Spleen (tissue), 7 donors: Measurements from ENCODE around the gene RBAK.

Experiments used
- CTCF ChIP-seq, 11 experiments: fragments of 200-600 bp in 7 of 11; fragments of 450-650 bp in 4 of 11; sonication (generic) in 4 of 11; IDR thresholded peaks in 8 of 11; conservative IDR thresholded peaks in 3 of 11; 1 replicate in 7 of 11; 2 replicates in 4 of 11; pipeline versions ENCODE4 v1.4.0 to v1.8.0; 2016 to 2021; ENCODE audit warnings: antibody characterized with exemption in 11 of 11, inconsistent platforms in 4 of 11, mild to moderate bottlenecking in 1 of 11
- POLR2A ChIP-seq, 3 donors: fragments of 450-650 bp; IDR thresholded peaks; one replicate each; pipeline ENCODE4 v1.5.1; 2017; ENCODE audit warnings: antibody characterized with exemption in 3 of 3, mild to moderate bottlenecking in 1 of 3
- POLR2AphosphoS5 ChIP-seq, 3 donors: sonication (generic); formaldehyde crosslinking; IDR thresholded peaks; one replicate each; pipeline ENCODE4 v1.5.1; 2017; ENCODE audit warnings: antibody characterized with exemption in 3 of 3
- donor health status: DM: no; HTN: no; CAD: no; lungs with moderate emphysema.
- donor health status: DM: no; HTN: no; CAD: no.
- donor health status: DM: no; HTN: no; CAD: no.

- TF ChIP-seq POLR2A (IDR thresholded peaks at IDR 0.05) (no peak), CTCF (IDR thresholded peaks at IDR 0.05 in 8 of 11, conservative IDR thresholded peaks at IDR 0.05 in 3 of 11) (no peak), POLR2AphosphoS5 (IDR thresholded peaks at IDR 0.05) (no peak)
Measured at GRCh38 chr7:5083311-5083711, 37.7 kb downstream of the RBAK start.
